HL-60 (cell line): Measurements from ENCODE around the gene KCNMA1.

Source experiments
- SPI1 ChIP-seq: IDR thresholded peaks from 2 replicates; pipeline ENCODE4 v1.6.1; 2012; ENCODE audit warnings: low read depth, mild to moderate bottlenecking, borderline replicate concordance
- TF ChIP-seq, protein P1 (sequence below): IDR thresholded peaks from one replicate; pipeline ENCODE4 v1.5.1; 2011; ENCODE audit warnings: low read length, control low read depth, inconsistent platforms; ENCODE audit not compliant: insufficient read depth

DNA sequence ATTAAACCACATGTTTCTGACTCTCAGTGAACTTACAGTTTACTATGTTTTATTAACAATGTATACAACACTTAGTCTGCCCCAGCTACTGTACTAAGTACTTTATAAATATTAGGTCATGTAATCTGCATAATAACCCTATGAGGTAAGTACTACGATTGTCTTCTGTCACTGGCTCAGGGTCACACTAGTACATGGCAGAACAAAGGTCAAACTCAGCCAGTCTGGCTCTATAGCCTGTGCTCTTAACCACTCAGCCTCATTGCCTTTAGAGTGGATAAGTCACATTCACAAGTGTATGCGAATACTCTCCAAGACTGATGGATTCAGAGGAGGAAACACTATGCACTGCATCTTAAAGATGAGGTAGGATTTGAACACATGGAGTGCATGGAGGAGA is 252.3 kb downstream of the KCNMA1 start:
- TF ChIP-seq, protein P1, sequence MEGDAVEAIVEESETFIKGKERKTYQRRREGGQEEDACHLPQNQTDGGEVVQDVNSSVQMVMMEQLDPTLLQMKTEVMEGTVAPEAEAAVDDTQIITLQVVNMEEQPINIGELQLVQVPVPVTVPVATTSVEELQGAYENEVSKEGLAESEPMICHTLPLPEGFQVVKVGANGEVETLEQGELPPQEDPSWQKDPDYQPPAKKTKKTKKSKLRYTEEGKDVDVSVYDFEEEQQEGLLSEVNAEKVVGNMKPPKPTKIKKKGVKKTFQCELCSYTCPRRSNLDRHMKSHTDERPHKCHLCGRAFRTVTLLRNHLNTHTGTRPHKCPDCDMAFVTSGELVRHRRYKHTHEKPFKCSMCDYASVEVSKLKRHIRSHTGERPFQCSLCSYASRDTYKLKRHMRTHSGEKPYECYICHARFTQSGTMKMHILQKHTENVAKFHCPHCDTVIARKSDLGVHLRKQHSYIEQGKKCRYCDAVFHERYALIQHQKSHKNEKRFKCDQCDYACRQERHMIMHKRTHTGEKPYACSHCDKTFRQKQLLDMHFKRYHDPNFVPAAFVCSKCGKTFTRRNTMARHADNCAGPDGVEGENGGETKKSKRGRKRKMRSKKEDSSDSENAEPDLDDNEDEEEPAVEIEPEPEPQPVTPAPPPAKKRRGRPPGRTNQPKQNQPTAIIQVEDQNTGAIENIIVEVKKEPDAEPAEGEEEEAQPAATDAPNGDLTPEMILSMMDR: no peak
- no peak for TF ChIP-seq SPI1
